Anterior cingulate cortex (tissue), 58 donors: ENCODE data around the gene SLC8B1.

Experiments
- DNase-seq, 58 donors: peaks; one replicate each; lab custom pipeline; 2025; lab: John Stamatoyannopoulos, UW

Gene SLC8B1

DNA sequence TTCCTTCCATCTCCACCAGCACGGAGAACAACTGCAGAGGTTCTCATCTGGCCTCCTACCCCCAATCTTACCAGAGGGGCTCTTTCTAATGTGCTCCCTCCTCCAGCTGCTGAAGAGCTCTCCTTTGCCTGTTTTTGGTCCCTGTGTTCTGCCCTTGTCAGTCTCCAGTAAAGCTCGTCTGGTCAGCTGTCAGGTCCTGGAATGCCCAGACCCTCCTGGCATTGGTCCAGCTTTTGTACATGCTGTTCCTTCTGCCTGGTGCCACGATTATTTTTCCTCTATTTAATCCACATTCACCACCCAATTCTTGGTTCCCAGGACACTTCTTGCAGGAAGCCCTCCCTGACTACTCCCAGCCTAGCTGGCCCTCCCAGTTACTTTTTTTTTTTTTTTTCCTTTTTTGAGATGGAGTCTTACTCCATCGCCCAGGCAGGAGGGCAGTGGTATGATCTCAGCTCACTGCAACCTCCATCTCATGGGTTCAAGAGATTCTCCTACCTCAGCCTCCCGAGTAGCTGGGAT is 6.5 kb downstream of the SLC8B1 start:
- DNase-seq, result no peak

DNA sequence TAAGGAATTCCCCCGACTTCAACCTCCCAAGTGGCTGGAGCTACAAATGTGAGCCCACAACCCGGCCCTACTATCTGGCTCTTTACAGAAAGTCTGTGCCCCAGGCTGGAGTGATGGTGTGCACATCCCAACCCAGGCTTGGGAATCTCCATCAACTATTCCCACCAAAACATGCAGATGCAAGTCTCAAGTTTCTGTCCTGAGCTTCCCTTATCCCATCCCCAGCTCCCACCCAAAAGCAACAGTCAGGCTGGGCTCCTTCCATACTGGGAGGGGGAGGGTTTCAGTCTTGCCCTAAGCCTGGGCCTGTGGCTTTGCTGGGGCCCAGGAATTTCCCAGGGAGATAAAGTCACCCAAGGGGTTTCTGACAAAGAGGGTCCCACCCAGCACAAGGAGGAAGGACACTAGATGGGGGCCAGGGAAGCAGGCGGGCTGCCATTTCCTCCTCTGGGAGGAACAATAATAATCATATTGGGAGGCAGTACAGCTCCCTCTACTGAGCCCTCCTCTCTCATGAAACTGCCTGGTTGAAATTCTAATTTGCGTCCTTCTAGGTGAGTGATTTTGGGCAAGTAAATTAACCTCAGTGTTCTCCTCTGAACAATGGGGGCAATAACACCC is 8.0 kb downstream of the SLC8B1 start:
- no peak for DNase-seq

DNA sequence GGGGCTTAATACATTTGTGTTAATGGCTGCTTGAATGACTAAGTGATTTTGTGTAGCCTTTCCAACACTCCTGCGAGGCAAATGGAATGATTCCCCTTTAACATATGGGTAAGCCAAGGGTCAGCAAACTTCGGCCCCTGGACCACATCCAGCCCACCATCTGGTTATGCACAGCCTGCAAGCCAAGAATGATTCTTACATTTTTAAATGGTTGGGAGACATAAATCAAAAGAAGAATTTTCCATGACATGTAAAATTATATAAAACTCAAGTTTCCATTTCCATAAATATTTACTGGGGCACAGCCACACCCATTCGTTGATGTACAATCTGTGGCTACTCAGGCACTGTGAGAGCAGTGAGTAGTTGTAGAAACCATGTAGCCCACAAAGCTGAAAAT is 9.0 kb downstream of the SLC8B1 start:
- no peak for DNase-seq

DNA sequence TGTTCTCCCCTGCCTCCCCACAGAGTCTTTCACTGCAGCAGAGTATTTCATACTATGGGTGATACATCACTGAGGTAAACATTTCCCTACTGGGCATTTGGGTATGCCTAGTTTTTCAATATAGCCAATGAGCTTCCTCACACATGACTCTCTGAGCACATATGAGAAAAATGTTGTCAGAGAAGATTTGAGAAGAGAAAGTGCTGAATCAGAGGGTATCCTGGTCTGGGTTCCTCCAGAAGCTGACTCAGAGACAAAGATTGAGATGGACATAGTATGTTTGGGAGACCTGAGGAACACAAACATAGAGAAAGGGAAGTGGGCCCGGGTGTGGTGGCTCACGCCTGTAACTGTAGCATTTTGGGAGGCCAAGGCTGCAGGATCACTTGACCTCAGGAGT is 12.6 kb downstream of the SLC8B1 start:
- DNase-seq, result no peak

DNA sequence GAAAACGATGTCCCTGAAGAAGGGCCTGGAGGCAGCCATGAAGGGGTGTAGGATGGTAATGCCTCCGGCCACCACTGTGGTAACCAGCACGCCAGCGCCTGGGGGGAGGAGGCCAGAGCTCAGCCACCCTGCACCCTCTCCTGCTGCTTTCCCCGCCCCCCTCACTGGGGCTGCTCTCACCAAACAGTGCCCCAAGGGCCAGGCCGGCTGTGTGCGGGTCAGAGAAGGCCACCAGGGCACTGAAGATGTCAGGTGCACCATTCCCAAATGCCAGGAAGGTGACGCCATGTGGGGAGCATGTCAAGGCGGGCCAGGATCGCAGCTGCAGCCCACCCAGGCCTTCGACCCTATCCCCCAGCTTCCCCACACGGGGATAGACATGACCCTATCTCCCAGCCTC is 14.5 kb downstream of the SLC8B1 start:
- DNase-seq, result no peak

DNA sequence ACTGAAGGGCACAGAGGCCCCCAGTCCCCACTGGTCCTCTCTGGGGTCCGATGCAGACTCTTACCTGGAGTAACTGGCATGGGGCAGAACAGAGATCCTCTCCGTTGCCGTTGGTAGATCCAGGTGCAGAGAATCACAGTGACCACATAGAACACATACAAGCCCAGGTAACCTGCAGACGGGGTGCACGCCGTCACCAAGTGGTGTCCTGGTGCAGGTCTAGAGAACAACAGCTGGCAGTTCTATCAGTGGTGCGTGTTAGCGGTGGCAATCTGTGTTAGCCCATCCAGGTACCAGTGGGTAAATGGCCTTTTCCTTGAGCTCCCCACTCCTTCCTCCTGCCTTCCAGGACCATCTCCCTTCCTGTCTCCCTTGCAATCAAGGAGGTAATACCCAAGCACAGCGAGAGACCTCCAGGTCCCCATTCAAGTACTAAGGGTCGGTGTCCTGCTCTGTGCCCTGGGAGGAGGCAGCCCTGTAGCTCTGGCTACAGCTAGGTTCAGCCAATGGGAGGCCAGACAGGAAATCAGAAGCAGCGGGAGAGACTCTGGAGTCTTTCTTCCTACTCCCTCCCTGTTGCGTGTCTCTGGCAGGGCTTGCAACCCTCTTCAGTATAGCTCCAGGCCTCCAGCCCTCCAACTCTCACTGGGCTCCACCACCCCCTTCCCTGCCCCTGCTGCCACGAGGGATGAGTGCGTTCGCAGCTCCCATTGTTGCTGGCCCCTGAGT is 15.8 kb downstream of the SLC8B1 start:
- DNase-seq, result no peak

DNA sequence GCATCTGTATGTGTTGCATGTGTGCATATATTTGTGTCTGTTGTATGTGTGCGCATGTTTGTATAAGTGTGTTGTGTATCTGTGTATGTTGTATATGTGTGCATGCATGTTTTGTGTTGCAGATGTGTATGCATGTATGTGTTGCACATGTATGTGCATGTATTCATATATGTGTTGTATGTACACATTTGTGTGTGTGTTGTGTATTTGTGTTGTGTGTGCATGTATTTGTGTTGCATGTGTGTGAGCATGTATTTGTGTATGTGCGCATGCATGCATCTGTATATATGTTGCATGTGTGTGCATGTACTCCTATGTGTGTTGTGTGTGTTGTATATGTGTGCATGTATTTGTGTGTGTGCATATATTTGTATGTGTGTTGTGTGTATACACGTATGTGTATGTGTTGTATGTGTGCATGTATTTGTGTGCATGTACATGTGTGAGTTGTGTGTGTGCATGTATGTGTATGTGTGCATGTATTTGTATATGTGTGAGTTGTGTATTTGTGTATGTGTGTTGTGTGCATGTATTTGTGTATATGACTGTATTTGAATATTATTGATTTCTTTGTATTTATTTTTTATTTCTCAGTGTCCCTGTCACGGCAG is 16.8 kb downstream of the SLC8B1 start:
- DNase-seq, result no peak

DNA sequence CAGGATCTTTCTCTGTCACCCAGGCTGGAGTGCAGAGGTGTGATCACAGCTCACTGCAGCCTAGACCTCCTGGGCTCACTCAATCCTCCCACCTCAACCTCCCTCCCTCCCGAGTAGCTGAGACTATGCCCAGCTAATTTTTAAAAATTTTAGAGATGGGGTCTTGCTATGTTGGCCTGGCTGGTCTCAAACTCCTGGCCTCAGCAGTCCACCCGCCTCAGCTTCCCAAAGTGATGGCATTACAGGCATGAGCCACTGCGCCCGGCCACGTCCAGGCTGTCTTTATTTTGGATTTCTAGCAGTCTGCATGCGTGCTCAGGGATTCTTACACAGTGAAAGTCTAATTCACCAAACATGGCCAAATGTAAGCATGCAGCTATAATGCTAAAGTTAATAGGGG is 17.8 kb downstream of the SLC8B1 start:
- DNase-seq, result no peak

DNA sequence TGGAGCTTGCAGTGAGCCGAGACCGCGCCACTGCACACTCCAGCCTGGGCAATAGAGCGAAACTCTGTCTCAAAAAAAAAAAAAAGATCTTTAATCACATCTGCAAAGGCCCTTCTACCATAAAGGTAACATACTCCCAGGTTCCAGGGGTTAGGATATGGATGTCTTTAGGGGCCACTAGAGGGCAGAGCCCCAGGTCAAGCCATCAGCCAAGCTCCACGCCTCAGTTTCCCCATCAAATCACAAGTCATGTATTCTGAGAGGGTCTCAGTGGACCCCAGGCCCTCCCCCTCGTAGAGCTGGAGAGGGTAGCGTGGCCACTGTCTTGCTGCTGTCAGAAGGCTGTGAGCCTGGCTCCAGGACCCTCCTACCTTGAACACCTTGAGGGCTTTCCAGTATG is 18.8 kb downstream of the SLC8B1 start:
- no peak for DNase-seq

DNA sequence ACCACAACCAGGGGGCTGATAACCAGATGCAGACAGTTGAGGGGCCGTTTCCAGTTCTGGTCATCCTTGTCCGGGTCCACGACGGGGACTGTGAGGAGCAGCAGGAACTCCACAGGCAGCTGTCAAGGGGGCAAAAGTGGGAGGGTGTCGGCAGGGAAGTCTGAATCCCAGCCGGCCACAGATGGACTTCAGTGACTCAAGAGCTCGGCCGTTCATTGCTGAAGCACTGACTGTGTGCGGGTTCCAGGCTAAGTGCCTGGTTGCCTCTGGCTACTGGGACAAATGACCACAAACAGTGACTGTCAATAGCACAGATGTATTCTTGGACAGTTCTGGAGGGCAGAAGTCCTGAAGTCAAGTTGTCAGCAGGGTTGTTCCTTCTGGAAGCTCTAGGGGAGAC is 19.6 kb downstream of the SLC8B1 start:
- DNase-seq, result no peak

DNA sequence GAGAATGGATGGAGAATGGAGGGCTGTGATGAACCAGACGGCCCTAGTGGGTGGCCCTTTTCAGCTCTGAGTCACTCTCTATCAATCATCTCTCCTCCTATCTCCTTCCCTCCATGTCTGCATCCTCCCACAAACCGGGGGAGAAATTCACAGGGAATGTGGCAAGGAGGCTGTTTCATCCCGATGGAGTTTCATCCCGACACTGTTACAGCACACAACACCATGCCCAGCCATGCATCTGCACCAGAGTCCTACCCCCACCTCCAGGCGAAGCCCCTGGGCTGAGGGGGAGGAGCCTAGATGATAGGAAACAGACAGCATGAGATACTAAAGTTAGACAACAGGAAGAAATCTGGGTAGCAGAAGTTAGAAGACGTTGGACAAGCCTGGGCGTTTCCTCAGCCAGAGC is 20.8 kb downstream of the SLC8B1 start:
- peak in 2 of 58 donors; percentile 16 to 31 for DNase-seq

DNA sequence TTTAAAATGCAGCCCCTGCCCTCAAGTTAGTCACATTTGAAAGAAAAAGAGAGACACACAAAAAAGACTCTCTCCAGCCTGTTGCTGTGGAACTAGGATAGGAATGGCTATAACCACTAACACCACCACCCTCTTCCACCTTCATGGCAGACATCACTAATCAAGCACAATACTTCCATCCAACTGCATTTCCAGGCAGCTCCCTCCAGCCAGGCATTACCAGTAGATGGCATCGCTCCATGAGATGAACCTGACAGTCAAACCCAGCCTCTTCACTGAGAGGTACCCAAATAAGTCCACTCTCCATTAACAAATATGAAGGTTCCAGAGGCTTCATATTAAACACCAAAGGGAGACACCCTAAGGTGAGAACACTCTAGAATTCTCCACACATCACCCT is 24.4 kb downstream of the SLC8B1 start:
- DNase-seq, result no peak

DNA sequence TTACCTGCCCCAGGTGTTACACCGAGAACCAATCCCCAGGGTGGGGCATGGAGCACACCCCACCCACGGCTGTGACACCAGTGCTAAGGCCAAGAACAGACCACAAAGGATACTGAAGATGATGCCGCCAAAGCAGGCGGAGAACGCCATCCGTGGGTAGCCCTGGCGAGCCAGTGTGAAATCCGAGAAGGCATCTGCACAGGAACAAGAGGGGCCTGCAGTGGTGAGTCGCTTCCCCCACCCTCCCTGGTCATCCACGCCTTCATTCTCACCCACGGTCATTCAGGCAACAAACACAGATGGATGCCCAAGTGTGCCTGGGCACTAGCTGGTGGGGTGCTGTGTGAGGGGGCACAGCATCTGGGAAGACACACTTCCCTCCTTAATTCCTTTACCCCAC is 28.5 kb downstream of the SLC8B1 start:
- DNase-seq, result no peak

DNA sequence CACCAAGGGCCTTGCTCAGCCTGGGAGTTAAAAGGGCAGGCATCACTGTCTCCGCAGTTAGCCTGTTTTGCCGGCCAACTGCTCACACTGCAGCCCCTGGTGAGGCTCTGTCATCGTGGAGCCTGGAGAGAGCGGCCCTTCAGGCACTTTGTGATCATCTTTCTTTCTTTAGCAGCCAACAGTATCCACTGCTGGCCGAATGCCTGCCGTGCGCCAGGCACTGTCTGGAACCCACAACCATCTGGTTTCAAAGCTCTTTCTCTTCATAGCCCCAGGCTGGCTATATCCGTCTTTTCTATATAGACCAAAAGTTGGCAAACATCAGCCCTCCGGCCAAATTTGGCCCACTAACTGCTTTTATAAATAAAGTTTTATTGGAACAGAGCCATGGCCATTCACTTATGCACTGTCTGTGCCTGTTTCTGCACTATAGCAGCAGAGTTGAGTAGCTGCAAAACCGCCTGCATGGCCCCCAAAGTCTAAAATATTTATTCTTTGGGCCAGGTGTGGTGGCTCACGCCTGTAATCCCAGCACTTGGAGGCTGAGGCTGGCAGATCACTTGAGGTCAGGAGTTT is 29.5 kb downstream of the SLC8B1 start:
- peak in 21 of 58 donors; percentile 5 to 45 (median 23) for DNase-seq

DNA sequence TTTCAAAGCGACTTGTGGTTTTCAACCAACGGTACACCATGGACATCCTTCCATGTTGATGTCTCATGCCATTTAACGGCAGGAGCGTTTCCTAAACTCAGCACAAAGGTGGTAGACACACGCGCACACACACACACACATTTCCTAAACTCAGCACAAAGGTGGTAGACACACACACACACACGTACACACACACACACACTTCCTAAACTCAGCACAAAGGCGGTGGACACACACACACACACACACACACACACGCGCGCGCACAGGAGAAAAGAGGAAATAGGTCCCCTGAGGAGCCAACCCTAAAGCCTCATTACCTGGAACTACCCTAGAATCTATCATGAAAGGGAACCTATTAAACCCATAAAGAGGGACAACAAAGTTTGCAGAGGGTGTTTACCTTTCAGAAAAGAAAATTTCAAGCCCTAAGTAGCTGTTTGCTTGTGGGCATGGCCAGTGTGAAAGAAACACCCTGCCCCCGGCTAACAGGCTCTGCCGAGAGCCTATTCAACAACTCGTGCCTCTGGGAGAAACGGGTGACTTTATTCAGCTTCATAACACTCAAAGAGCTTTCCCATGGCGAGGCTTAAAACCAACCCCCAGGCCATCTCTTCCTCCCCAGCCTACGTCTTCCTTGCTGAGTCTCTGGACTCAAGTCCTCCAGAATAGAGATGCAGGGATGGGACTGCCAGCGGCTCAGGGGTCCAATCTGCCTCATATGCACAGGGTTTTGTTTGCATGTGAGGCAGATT is 31.8 kb downstream of the SLC8B1 start:
- DNase-seq, result no peak

DNA sequence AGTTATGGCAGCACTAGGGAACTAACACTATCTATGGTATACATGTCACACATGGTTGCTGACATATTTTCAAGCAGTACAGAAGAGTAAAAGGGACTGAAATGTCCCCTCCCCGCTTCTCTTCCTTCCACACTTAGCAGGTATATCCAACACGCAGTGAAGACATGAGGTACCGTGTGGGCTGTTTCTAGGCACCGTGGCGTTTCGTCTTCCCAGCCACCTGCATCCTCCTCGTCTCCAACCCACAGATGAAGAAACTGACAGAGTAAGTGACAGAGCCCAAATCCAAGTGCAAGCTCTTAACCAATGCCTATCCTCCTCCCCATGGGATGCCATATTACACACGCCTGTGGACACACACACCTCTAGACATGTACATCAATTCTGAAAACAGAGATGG is 32.4 kb downstream of the SLC8B1 start:
- DNase-seq, result peak in 1 of 58 donors; percentile 11

DNA sequence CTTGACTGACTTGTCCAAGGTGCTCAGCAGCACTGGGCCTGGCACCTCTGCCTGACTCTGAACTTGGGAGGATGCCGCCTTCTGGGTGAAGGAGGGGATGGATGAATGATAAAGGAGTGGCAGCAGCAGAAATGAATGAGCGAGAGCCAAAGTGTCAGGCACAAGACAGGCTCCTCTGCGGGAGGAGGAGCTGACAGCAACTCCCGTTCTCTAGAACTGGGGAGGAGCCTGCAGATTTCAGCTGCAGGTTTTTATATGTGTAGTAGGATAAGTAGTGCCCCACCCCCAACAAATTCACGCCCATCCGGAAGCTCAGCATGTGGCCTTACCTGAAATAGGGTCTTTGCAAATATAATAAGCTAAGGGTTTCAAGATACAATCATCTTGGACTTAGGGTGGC is 33.1 kb downstream of the SLC8B1 start:
- DNase-seq, result no peak

DNA sequence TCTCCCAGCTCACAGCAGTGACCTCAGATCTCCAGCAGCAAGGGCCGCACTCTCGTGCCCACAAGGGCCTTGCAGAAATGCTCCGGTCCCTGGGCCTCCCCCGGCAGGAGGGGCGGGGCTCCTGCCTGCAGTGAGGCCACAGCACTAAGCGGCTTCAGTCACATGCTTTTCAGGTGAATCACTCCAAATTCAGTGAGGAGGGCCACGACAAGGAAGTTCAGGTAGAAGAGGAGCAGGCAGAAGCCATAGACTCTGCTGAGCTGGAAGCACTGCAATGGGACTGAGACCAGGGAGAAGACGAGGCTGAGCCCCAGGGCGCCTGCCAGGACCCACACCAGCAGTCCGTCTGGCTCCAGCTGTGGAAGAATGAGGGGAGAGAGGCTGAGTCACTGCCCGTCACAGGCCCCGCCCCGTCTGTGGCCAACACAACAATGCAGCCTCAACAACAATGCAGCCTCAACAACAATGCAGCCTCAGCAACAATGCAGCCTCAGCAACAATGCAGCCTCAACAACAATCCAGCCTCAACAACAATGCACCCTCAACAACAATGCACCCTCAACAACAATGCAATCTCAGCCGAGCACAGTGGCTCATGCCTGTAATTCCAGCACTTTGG is 35.2 kb downstream of the SLC8B1 start:
- peak in 23 of 58 donors; percentile 11 to 71 (median 42) for DNase-seq

DNA sequence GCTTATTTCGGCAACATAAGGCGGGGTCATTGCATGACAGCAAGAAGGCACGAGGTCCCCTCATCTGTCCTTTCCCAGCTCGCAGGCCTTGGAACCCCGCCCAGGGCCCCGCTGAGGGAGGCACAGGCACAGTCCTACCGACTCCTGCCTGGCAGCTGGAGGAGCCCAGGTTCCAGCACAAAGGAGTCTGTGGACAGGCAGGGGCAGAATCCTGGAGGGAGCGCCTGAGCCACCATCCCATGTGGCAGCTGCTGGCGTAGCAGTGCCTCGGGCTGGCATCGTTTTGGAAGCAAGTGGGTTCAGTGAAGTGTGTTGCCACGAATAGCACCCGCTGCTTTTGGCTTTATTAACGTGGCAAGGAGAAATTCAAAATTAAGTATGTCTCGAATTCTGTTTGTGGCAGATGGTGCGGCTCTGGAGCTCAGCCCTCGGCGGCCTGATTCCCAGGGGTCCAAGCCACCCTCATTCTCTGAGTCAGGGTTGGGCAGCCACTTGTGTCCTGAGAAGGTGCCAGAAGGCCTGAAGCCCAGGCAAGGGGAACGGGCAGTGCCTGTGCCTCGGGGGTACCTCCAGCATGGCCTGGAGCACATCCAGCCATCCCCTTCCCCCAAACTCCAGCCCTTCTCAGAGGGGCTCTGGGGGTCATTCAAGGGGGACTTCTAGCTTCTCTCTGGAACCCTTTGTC is 35.9 kb downstream of the SLC8B1 start:
- peak in 52 of 58 donors; percentile 11 to 90 (median 56) for DNase-seq

DNA sequence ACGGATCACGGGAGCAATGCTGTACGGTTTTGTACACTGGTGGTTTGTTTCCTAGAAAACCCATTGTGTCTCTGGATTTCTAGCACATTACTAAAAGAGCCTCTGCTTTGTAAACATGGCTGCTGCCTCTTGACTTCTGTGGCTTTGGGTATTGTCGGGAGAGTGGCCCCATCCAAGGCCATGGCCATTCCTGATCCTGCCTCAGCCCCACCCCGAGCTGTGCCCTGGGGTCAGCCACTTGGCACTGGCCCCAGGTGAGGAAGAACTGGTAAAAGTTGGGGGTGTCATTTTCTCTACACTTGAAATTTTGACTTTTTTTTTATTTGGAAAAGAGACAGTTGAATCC is 36.5 kb downstream of the SLC8B1 start:
- peak in 1 of 58 donors; percentile 44 for DNase-seq
